Omental fat pad (tissue), 4 donors: Measurements from ENCODE around the gene WFDC11. TPM values are rescaled to one million over a fixed set of nuclear protein-coding genes. Genes with fewer than 3 reads are reported as not detected.

Experiments used
- ATAC-seq: fragments of 150-250 bp; one replicate; pipeline ENCODE4 v1.9.1; 2016; ENCODE audit warnings: mild to moderate bottlenecking, moderate library complexity; ENCODE audit not compliant: low FRiP score
- DNase-seq: peaks from one replicate; pipeline ENCODE4 v3.0.0-alpha.2; 2019; ENCODE audit warnings: low spot score
- CTCF ChIP-seq, 3 donors: fragments of 450-650 bp; IDR thresholded peaks; one replicate each; pipeline ENCODE4 v1.5.1; 2016 to 2017; ENCODE audit warnings: antibody characterized with exemption in 3 of 3, mild to moderate bottlenecking in 3 of 3, moderate library complexity in 2 of 3
- small RNA-seq: library from RNA; depleted of rRNA; stranded (forward); fragments of <200 nt; gene quantifications from one replicate; pipeline ENCODE3, GENCODE V24; 2016
- total RNA-seq, 4 donors: library from RNA; depleted of rRNA; stranded (reverse); fragments of >200 nt; gene quantifications; one replicate each; pipeline ENCODE4 v1.1.0, GENCODE V29; 2016

Gene WFDC11
- total RNA-seq, 4 donors from 2014 or later, result not detected

DNA sequence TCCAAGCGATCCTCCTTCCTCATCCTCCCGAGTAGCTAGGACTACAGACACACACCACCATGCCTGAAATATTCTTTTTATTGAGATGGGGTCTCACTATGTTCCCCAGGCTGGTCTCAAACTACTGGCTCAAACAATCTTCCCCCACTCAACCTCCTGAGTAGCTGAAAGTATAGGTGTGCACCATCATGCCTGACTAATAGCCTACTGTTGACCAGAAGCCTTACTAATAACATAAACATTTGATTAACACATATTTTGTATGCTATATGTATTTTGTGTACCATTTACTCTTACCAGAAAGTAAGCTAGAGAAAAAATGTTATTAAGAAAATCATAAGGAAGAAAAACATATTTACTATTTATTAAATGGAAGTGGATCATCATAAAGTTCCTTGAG lies 52.4 kb downstream of the WFDC11 start:
- TF ChIP-seq CTCF (IDR thresholded peaks at IDR 0.05), result no peak
- DNase-seq (no peak), ATAC-seq (no peak)

DNA sequence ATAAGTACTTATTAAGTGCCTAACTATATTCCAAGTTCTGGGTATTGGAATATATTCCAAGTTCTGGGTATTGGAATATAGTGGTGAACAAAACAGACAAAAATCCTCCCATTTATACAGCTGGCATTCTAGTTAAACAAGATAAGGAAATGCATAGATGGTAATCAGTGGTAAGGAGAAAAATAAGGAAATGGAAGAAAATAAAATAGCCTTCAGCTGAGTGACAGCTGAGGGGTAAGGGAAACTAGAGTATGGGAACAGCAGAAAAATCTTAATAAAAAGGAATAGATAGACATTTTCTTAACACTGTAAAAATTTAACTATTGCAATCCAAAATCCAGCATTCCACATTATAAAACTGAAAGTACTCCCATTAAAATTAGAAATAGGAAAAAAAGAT lies 57.7 kb downstream of the WFDC11 start:
- ATAC-seq (no peak), DNase-seq (no peak)
- no peak for TF ChIP-seq CTCF (IDR thresholded peaks at IDR 0.05)

GRCh38 chr20:45611054-45611453 lies 59.0 kb downstream of the WFDC11 start:
- no peak for TF ChIP-seq CTCF (IDR thresholded peaks at IDR 0.05)
- ATAC-seq (peak; percentile 66), DNase-seq (no peak)

GRCh38 chr20:45607810-45608209 lies 62.2 kb downstream of the WFDC11 start:
- TF ChIP-seq CTCF (IDR thresholded peaks at IDR 0.05), result no peak
- DNase-seq, result no peak
- ATAC-seq, result no peak

Small RNA genes lying within 50 kb of the gene (small RNA-seq; reads per million reads assigned to genes)
- not detected for gene MIR3617

Other genes starting within 250 kb of the WFDC11 start
- 1 to 10 TPM; 3.0 to 8.4 (median 7.0) TPM for gene WFDC2, start 200.5 kb downstream of the WFDC11 start, total RNA-seq
- not detected for gene SPINT3, start 154.6 kb downstream of the WFDC11 start, total RNA-seq
- gene WFDC6, start 130.8 kb downstream of the WFDC11 start, total RNA-seq, result not detected
- gene EPPIN, start 122.8 kb downstream of the WFDC11 start, total RNA-seq, result not detected
- gene WFDC8, start 91.0 kb downstream of the WFDC11 start, total RNA-seq, result not detected
- gene WFDC10A, start 40.5 kb downstream of the WFDC11 start, total RNA-seq, result not detected
- not detected for gene WFDC9, start 39.0 kb downstream of the WFDC11 start, total RNA-seq
- gene WFDC13, start 31.8 kb upstream of the WFDC11 start, total RNA-seq, result not detected
- gene WFDC10B, start 34.8 kb upstream of the WFDC11 start, total RNA-seq, result under 1 TPM in 1 of 4 donors, not detected in 3; 0.93 TPM
- gene SPINT4, start 52.1 kb upstream of the WFDC11 start, total RNA-seq, result not detected
- gene WFDC3, start 121.6 kb upstream of the WFDC11 start, total RNA-seq, result 1 to 10 TPM in 1 of 4 donors, not detected in 3; 1.6 TPM
- gene DNTTIP1, start 121.7 kb upstream of the WFDC11 start, total RNA-seq, result 10 to 100 TPM; 12.7 to 38.6 (median 18.1) TPM
- gene UBE2C, start 142.4 kb upstream of the WFDC11 start, total RNA-seq, result 10 to 100 TPM in 1 of 4 donors, 1 to 10 TPM in 1, not detected in 2; 1.4 to 10.1 TPM
- 1 to 10 TPM in 3 of 4 donors, not detected in 1; 1.2 to 2.2 (median 1.5) TPM for gene TNNC2, start 157.1 kb upstream of the WFDC11 start, total RNA-seq
- gene SNX21, start 163.6 kb upstream of the WFDC11 start, total RNA-seq, result 100 to 1,000 TPM in 1 of 4 donors, 10 to 100 TPM in 3; 42.6 to 147 (median 66.8) TPM
- 10 to 100 TPM; 16.1 to 35.0 (median 30.8) TPM for gene ACOT8, start 187.2 kb upstream of the WFDC11 start, total RNA-seq
- gene ZSWIM3, start 187.4 kb upstream of the WFDC11 start, total RNA-seq, result 1 to 10 TPM; 2.3 to 5.0 (median 3.1) TPM
- 1 to 10 TPM; 5.5 to 9.9 (median 7.0) TPM for gene ZSWIM1, start 211.0 kb upstream of the WFDC11 start, total RNA-seq
- 10 to 100 TPM in 1 of 4 donors, 1 to 10 TPM in 3; 1.8 to 27.0 (median 3.6) TPM for gene SPATA25, start 217.4 kb upstream of the WFDC11 start, total RNA-seq
- gene NEURL2, start 221.0 kb upstream of the WFDC11 start, total RNA-seq, result 10 to 100 TPM in 3 of 4 donors, 1 to 10 TPM in 1; 8.5 to 32.0 (median 11.6) TPM
- gene CTSA, start 221.1 kb upstream of the WFDC11 start, total RNA-seq, result 100 to 1,000 TPM in 1 of 4 donors, 10 to 100 TPM in 3; 79.2 to 148 (median 85.9) TPM
- 1,000 to 10,000 TPM in 1 of 4 donors, 100 to 1,000 TPM in 3; 215 to 1,101 (median 301) TPM for gene PLTP, start 241.9 kb upstream of the WFDC11 start, total RNA-seq